ENCODE results near the gene DCXR. TPM values are rescaled to one million over a fixed set of nuclear protein-coding genes. Genes with fewer than 3 reads are reported as not detected.

The DCXR gene
- total RNA-seq, 1 donor from 2014 or later = 175 TPM

- ATAC-seq (no peak), DNase-seq (ENCODE audit: missing footprints) (no peak)
- intact Hi-C loops (cut with DNase I) = no loop called here
Observed at GRCh38 chr17:82018152-82018988, 19.1 kb downstream of the DCXR start.

GRCh38 chr17:82017612-82018151 is 19.8 kb downstream of the DCXR start:
- ATAC-seq (no peak), DNase-seq (ENCODE audit: missing footprints) (no peak)
- intact Hi-C loops (cut with DNase I) = no loop called here

- ATAC-seq (no peak), DNase-seq (ENCODE audit: missing footprints) (no peak)
- intact Hi-C loops (cut with DNase I) = no loop called here
Observed at GRCh38 chr17:82016875-82017459, 20.5 kb downstream of the DCXR start.

- no peak for DNase-seq (ENCODE audit: missing footprints)
- ATAC-seq = no peak
- intact Hi-C loops (cut with DNase I) = no loop called here
Observed at GRCh38 chr17:82016061-82016874, 21.2 kb downstream of the DCXR start.

- DNase-seq (ENCODE audit: missing footprints) (no peak), ATAC-seq (no peak)
- intact Hi-C loops (cut with DNase I) = no loop called here
Observed at GRCh38 chr17:82015311-82015971, 22.1 kb downstream of the DCXR start.

- no peak for ATAC-seq
- DNase-seq (ENCODE audit: missing footprints) = no peak
- intact Hi-C loops (cut with DNase I) = loop anchor here (5.0 kb wide), 1 partner anchor 38 kb away; the partner anchor contains the start of gene ASPSCR1
Observed at GRCh38 chr17:82014971-82015310, 22.6 kb downstream of the DCXR start.

- DNase-seq (ENCODE audit: missing footprints) (no peak), ATAC-seq (no peak)
- intact Hi-C loops (cut with DNase I) = loop anchor here (5.0 kb wide), 1 partner anchor 37 kb away; the partner anchor contains the start of gene ASPSCR1
Observed at GRCh38 chr17:82014432-82014831, 23.1 kb downstream of the DCXR start.

GRCh38 chr17:82013772-82014321 is 23.6 kb downstream of the DCXR start:
- peak; percentile 66 for ATAC-seq
- intact Hi-C loops (cut with DNase I) = loop anchor here (2.0 to 5.0 kb wide), 2 partner anchors 21 to 37 kb away; partner anchors contain the start of gene ASPSCR1
- DNase-seq (ENCODE audit: missing footprints) = no peak

- ATAC-seq (peak; percentile 50), DNase-seq (ENCODE audit: missing footprints) (no peak)
- intact Hi-C loops (cut with DNase I) = loop anchor here (2.0 to 5.0 kb wide), 2 partner anchors 21 to 36 kb away; partner anchors contain the start of gene ASPSCR1
Observed at GRCh38 chr17:82013341-82013740, 24.2 kb downstream of the DCXR start.

GRCh38 chr17:82012640-82013295 is 24.7 kb downstream of the DCXR start:
- ATAC-seq = peak; percentile 62
- DNase-seq (ENCODE audit: missing footprints) = no peak
- intact Hi-C loops (cut with DNase I) = loop anchor here (2.0 to 5.0 kb wide), 2 partner anchors 20 to 35 kb away; partner anchors contain the start of gene ASPSCR1

- intact Hi-C loops (cut with DNase I) = loop anchor here (2.0 to 5.0 kb wide), 2 partner anchors 19 to 35 kb away; partner anchors contain the start of gene ASPSCR1
- DNase-seq (ENCODE audit: missing footprints) = no peak
- ATAC-seq = no peak
Observed at GRCh38 chr17:82012261-82012639, 25.2 kb downstream of the DCXR start.

GRCh38 chr17:82011617-82012187 is 25.8 kb downstream of the DCXR start:
- ATAC-seq = no peak
- no peak for DNase-seq (ENCODE audit: missing footprints)
- intact Hi-C loops (cut with DNase I) = loop anchor here (2.0 to 5.0 kb wide), 2 partner anchors 19 to 34 kb away; partner anchors contain the start of gene ASPSCR1

- ATAC-seq = no peak
- intact Hi-C loops (cut with DNase I) = loop anchor here (5.0 kb wide), 1 partner anchor 34 kb away; the partner anchor contains the start of gene ASPSCR1
- DNase-seq (ENCODE audit: missing footprints) = no peak
Observed at GRCh38 chr17:82010575-82011525, 26.6 kb downstream of the DCXR start.

GRCh38 chr17:82009413-82009812 is 28.1 kb downstream of the DCXR start:
- ATAC-seq (no peak), DNase-seq (ENCODE audit: missing footprints) (no peak)
- intact Hi-C loops (cut with DNase I) = no loop called here

- ATAC-seq (no peak), DNase-seq (ENCODE audit: missing footprints) (no peak)
- intact Hi-C loops (cut with DNase I) = no loop called here
Observed at GRCh38 chr17:82008941-82009405, 28.5 kb downstream of the DCXR start.

Measured in Right ventricle myocardium inferior (tissue), 1 donor.